ENCODE results near the gene SCNN1A. TPM values are rescaled to one million over a fixed set of nuclear protein-coding genes. Genes with fewer than 3 reads are reported as not detected.

Gene SCNN1A
- total RNA-seq, 2 donors from 2014 or later, result 158 to 188 TPM

GRCh38 chr12:6323995-6324711 lies 51.2 kb downstream of the SCNN1A start:
- Histone ChIP-seq H3K27ac (peak overlapping the region; percentile 78), H3K27me3 (no peaks in the 10 kb centered on the region), H3K9ac (ENCODE audit: low read depth in 2 of 2, low read length in 2 of 2) (peak overlapping the region in 1 of 2 donors; percentile 38), H3K9me3 (no peaks in the 10 kb centered on the region), H3K36me3 (peaks cover 9% of the 10 kb centered on the region), H3K4me3 (no peak overlapping the region), H3K4me1 (peaks cover 8% of the 10 kb centered on the region)
- intact Hi-C loops (cut with DNase I), result loop anchor here (5.0 kb wide), 1 partner anchor 138 kb away; no protein-coding TSS in a partner anchor
- no peak for DNase-seq
- TF ChIP-seq CTCF (IDR thresholded peaks at IDR 0.05), result no peak

GRCh38 chr12:6323340-6323994 lies 51.9 kb downstream of the SCNN1A start:
- no peak for DNase-seq
- intact Hi-C loops (cut with DNase I), result loop anchor here (5.0 kb wide), 1 partner anchor 139 kb away; no protein-coding TSS in a partner anchor
- Histone ChIP-seq H3K9ac (ENCODE audit: low read depth in 2 of 2, low read length in 2 of 2) (peak overlapping the region in 1 of 2 donors; percentile 38), H3K27ac (peak overlapping the region; percentile 78), H3K27me3 (no peaks in the 10 kb centered on the region), H3K36me3 (peaks cover 3% of the 10 kb centered on the region), H3K4me3 (no peak overlapping the region), H3K9me3 (no peaks in the 10 kb centered on the region), H3K4me1 (peaks cover 8% of the 10 kb centered on the region)
- TF ChIP-seq CTCF (IDR thresholded peaks at IDR 0.05), result peak; percentile 39

- Histone ChIP-seq H3K9me3 (no peaks in the 10 kb centered on the region), H3K36me3 (no peaks in the 10 kb centered on the region), H3K9ac (ENCODE audit: low read depth in 2 of 2, low read length in 2 of 2) (peak overlapping the region in 1 of 2 donors; percentile 38), H3K27me3 (no peaks in the 10 kb centered on the region), H3K4me3 (no peak overlapping the region), H3K4me1 (peaks cover 8% of the 10 kb centered on the region), H3K27ac (peak overlapping the region; percentile 78)
- TF ChIP-seq CTCF (IDR thresholded peaks at IDR 0.05), result no peak
- DNase-seq, result no peak
- intact Hi-C loops (cut with DNase I), result loop anchor here (5.0 kb wide), 1 partner anchor 139 kb away; no protein-coding TSS in a partner anchor
These were observed 52.4 kb downstream of the SCNN1A start for GRCh38 chr12:6322969-6323339.

- Histone ChIP-seq H3K27me3 (no peaks in the 10 kb centered on the region), H3K4me1 (peaks cover 8% of the 10 kb centered on the region), H3K9me3 (no peaks in the 10 kb centered on the region), H3K4me3 (no peak overlapping the region), H3K9ac (ENCODE audit: low read depth in 2 of 2, low read length in 2 of 2) (peak overlapping the region in 1 of 2 donors; percentile 40), H3K27ac (peak overlapping the region; percentile 78), H3K36me3 (no peaks in the 10 kb centered on the region)
- no peak for TF ChIP-seq CTCF (IDR thresholded peaks at IDR 0.05)
- intact Hi-C loops (cut with DNase I), result loop anchor here (5.0 kb wide), 1 partner anchor 140 kb away; no protein-coding TSS in a partner anchor
- no peak for DNase-seq
These were observed 53.0 kb downstream of the SCNN1A start for GRCh38 chr12:6322352-6322751.

GRCh38 chr12:6321905-6322304 lies 53.5 kb downstream of the SCNN1A start:
- peak overlapping the region in 1 of 2 donors; percentile 40 for H3K9ac ChIP-seq (ENCODE audit: low read depth in 2 of 2, low read length in 2 of 2)
- H3K4me3 ChIP-seq, result no peak overlapping the region
- peaks cover 8% of the 10 kb centered on the region for H3K4me1 ChIP-seq
- no peaks in the 10 kb centered on the region for H3K27me3 ChIP-seq
- H3K9me3 ChIP-seq, result no peaks in the 10 kb centered on the region
- no peak overlapping the region for H3K27ac ChIP-seq
- TF ChIP-seq CTCF (IDR thresholded peaks at IDR 0.05), result no peak
- no peak for DNase-seq
- intact Hi-C loops (cut with DNase I), result loop anchor here (5.0 kb wide), 1 partner anchor 140 kb away; no protein-coding TSS in a partner anchor
- no peaks in the 10 kb centered on the region for H3K36me3 ChIP-seq

All from colonic mucosa (tissue), 4 donors.